GM19468 (cell line): ENCODE data around the gene C2orf81.

Experiments used
- ATAC-seq: cut with Tn5 transposase; IDR thresholded peaks from one replicate; pipeline ENCODE4 v1.9.1; 2021; ENCODE audit warnings: mild to moderate bottlenecking, moderate library complexity, moderate number of reproducible peaks; ENCODE audit not compliant: unreplicated experiment; ENCODE audit errors: extremely low read depth

Gene C2orf81

GRCh38 chr2:74366036-74366435 is 55.4 kb downstream of the C2orf81 start:
- ATAC-seq = no peak

DNA sequence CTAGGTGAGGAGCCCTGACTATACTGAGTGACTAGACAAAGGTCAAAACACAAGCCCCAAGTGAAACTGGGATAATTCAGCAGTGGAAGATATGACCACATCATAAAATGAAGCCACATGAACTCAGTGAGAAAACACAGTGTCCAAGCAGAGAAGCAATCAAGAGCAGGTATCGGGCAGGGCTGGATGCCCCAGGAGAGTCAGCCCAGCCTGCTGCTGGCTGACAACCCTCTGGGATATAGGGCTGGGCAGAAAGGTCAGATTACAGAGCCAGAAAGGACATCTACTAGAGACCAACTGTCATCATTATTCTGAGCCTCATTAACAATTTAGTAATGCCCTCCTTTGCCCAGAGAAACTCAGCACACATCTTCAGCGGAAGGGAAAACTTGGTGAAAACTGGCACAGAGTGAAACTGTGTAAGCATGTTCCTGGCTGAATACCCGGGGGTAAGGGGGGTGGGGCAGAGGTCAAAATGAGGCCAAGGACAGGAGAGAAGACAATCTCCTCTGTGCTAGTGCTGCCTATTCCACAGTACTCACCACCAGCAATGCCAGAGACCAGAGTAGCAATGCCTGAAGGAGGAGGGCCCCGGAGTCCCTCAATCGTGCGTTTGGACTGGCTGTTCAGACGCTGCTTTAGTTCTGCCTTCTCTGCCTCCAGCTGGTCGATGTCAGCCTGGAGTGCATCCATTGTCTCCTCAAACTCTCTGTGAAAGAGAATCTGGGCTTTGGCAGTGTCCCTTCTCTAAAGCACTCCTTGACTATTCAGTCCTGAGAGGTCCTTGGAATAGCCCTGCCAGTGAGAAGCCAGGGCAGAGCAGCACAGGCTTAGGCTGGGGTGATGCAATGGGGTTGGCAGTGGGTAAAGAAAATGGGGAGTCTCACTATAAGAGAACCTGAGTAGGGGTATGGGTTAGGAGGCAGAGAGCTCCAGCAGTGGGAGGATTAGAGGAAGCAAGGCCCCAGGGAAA is 56.6 kb downstream of the C2orf81 start:
- no peak for ATAC-seq
